ENCODE data around the gene LCN2. TPM values are rescaled to one million over a fixed set of nuclear protein-coding genes. Genes with fewer than 3 reads are reported as not detected.
A peak's percentile ranks its signal among the peaks of the same experiment; 100 is the strongest.
"Not testable (repeated sequence)": the region's sequence is repeated elsewhere in the genome, so short reads cannot be mapped to it uniquely, and the experiment has no call there.

Gene LCN2
- polyA plus RNA-seq, 3 donors = 0.29 to 0.86 (median 0.79) TPM

DNA sequence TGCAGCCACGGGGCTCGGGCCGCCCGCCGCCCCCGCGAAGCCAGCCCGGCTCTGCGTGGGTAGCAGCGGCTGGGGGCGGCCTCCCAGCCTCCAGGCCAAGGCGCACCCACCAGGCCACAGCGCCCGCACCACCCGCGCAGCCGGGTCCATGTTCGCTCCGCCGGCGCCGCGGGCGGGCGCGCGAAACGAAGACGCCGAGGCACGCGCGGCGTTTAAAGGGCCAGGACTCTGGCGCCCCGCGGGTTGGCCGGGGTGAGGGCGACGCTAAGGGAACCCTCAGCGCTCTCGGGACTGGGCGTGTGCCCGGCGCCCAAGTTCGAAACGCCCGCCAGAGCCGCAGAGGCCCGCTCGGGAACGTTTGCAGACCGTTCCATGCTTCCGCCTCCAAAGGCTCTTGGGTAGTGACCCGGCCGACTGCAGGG lies 21.7 kb upstream of the LCN2 start, which contains the start of gene PTGES2:
TSS of gene PTGES2 (minus strand) at position 162 of the 422 bp plus-strand sequence. CDS start at position 150, 12 bp downstream.
- DNase-seq (ENCODE audit: low read depth in 3 of 3, low spot score in 2 of 3) = peak; percentile 50 to 78 (median 75)

GRCh38 chr9:128127990-128128835 lies 21.0 kb upstream of the LCN2 start:
- peak; percentile 87 to 92 (median 89) for DNase-seq (ENCODE audit: low read depth in 3 of 3, low spot score in 2 of 3)

DNA sequence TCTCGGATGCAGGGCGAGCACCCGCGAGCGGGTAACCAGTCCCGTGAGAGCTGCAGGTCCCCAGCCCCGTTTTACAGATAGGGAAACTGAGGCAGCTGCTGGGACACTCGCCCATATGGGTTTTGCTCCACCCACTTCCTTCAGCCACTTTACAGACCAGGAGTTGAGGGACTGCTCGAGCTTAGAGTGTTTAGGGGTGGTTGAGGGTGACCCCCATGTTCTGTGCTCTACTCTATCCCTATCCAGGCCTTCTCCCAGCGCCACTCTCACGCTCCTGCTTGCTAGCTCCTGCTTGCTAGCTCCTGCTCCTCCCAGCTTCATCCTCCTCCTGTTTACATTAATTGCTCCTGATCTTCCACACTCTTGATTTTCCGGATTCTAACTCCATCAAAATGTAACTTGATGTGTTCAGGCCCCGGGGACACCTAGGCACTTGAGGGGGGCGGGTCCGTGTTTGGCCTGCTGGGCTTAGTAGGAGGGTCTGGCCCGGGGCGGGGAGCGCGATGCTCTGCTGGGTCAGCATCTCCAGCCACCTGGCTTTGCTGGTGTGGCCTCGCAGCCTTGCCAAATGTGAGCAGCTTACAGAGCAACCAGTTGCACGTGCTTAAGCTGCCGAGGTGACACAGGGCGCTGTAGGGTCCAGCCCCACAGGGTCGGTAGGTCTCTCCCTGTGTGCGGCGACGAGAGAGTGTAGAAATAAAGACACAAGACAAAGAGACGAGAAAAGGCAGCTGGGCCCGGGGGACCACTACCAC lies 20.2 kb upstream of the LCN2 start:
- DNase-seq (ENCODE audit: low read depth in 3 of 3, low spot score in 2 of 3) = no peak

DNA sequence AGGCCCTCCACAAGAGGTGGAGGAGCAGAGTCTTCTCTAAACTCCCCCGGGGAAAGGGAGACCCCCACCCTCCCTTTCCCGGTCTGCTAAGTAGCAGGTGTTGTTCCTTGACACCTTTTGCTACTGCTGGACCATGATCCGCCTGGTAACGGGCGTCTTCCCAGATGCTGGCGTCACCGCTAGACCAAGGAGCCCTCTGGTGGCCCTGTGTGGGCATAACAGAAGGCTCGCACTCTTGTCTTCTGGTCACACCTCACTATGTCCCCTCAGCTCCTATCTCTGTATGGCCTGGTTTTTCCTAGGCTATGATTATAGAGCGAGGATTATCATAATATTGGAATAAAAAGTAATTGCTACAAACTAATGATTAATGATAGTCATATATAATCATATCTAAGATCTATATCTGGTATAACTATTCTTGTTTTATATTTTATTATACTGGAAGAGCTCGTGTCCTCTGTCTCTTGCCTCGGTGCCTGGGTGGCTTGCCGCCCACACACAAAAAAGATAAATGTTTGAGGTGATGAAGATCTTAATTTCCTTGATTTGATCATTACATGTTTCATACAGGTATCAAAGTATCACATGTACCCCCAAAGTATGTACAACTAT lies 19.2 kb upstream of the LCN2 start:
- not testable (repeated sequence) for DNase-seq (ENCODE audit: low read depth in 3 of 3, low spot score in 2 of 3)

- not testable (repeated sequence) for DNase-seq (ENCODE audit: low read depth in 3 of 3, low spot score in 2 of 3)
These were observed 18.6 kb upstream of the LCN2 start for GRCh38 chr9:128130651-128131050.

DNA sequence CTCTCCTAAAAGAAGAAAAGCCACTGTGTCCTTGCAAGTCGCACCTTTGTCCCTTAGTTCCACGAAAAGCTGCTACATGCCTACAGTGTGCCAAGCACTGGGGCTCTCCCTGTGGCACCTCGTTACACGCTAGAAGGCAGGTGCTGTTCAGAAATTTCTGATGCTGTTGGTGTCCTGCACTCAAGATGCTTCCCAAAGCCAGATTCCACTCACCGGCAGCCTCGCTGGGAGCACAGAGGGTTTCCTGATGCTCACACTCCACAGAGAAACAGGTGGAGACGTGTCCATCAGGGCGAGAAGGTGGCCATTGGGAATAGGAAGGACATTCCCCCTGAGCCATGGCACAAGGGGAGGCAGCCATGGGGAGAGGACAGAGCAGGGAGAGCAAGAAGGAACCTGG lies 17.9 kb upstream of the LCN2 start:
- not testable (repeated sequence) for DNase-seq (ENCODE audit: low read depth in 3 of 3, low spot score in 2 of 3)

DNA sequence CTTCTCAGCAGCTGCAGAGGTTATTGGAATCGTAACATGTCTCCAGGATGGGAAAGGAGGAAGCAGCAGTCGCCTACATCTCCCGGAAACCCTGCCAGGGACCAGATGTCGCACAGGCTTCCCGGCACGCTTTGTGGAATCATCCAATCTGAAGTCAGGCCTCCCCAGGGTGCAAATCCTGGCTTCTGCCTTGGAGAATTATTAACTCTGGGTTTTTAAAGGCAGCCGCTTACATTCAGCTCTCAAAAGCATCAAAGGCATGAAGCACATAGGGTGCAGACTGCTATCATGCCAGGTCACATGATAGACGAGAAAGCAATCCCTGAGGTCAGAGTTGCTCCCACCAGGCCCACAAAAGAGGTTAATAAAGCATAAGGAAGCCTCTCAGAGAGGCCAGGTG lies 17.1 kb upstream of the LCN2 start:
- DNase-seq (ENCODE audit: low read depth in 3 of 3, low spot score in 2 of 3) = not testable (repeated sequence)

GRCh38 chr9:128135561-128135960 lies 13.7 kb upstream of the LCN2 start:
- DNase-seq (ENCODE audit: low read depth in 3 of 3, low spot score in 2 of 3) = not testable (repeated sequence)

DNA sequence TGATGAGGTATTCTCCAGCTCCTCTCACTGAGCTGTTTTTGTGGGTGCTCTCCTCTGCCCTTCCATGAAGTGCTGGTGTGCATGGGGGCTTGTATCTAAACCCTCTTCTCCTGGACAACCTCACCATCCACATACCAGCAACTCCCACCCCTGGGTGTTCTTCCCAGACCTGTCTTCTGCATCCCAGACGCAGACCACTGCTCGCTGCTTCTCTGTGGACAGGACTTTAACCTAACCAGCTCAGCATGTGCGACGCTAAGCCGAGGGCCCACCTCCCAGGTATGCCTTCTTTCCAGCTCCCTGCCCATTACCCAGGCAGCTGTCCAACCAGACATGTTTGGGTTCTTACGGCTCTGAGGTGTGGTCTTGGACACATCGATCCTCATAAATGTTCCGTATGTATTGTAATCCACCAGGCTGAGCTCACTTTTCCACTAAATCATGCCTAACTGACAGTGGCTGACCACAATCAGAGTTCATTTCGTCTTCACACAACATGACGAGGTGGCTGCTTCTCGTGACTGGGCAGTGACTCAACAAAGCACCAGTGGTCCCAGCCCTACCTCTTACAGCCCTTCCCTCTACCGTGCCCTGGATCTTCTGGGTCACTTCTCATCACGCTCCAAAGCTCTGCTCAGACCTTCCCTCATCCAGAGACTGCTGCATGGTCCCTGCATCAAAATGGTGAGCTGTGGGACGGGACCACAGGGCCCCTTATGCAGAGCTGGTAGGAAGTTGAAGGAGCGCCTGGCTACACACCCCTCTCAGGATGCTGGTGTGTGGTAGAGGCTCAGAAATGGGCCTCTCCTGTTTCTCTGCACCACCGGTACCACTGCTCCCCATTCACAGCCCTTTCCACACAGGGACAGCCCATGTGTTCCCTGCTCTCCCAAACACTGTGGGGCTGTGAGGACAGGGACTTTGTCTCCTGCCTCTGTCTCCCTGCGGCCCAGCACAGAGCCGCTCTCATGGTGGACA lies 12.1 kb upstream of the LCN2 start:
- no peak for DNase-seq (ENCODE audit: low read depth in 3 of 3, low spot score in 2 of 3)

DNA sequence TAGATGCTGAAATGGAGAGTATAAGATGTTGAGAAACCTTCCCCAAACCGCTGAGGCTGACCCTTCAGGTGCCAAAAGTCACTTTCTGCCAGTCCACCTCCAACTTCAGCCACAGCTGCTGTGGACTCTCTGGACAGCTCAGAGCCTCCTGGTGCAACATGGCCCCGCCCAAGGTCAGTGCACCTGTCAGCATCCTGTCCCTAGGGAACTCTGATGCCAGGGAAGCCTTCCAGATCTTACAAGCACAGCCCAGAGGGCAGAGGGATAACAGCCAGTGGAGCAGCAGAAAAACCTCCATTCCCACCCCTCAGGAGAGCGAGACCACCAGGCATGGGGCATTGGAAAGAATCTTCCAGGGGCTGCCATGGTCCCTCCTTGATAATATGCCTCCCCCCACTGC lies 11.3 kb upstream of the LCN2 start:
- DNase-seq (ENCODE audit: low read depth in 3 of 3, low spot score in 2 of 3) = no peak

DNA sequence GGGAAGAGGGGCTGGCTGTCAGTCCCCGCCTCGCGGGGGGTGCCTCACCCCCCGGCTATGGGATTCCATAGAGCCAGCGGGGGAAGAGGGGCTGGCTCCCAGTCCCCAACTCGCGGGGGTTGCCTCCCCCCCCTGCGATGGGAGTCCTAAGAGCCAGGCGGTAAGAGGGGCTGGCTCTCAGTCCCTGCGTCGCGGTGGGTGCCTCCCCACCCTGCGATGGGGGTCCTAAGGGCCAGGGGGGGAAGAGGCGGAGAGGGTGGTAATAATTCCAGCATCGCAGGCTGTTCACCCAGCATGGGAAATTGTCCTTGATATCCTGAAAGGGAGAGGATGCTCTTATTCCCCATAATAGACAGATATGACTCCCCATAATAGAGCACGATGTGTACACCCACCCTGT lies 9.6 kb upstream of the LCN2 start:
- DNase-seq (ENCODE audit: low read depth in 3 of 3, low spot score in 2 of 3) = no peak

DNA sequence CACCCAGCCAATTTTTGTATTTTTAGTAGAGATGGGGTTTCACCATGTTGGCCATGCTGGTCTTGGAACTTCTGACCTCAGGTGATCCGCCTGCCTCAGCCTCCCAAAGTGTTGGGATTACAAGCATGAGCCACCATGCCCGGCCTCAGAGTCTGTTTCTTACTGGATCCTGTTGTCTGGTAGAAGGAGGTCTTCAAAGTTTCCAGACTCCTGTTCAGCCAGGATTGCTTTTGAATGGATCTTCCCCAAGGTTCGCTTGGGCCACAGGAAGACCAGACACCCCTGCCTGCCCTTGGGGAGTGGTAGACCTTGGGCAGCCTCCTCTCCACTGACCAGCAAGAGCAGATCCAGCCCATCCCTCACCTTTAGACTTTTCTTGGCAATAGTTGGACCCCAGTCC lies 7.6 kb upstream of the LCN2 start:
- DNase-seq (ENCODE audit: low read depth in 3 of 3, low spot score in 2 of 3) = no peak

- no peak for DNase-seq (ENCODE audit: low read depth in 3 of 3, low spot score in 2 of 3)
These were observed 7.2 kb upstream of the LCN2 start for GRCh38 chr9:128142061-128142460.

- no peak for DNase-seq (ENCODE audit: low read depth in 3 of 3, low spot score in 2 of 3)
These were observed 6.7 kb upstream of the LCN2 start for GRCh38 chr9:128142596-128142995.

- no peak for DNase-seq (ENCODE audit: low read depth in 3 of 3, low spot score in 2 of 3)
These were observed 5.6 kb upstream of the LCN2 start for GRCh38 chr9:128143525-128144238.

DNA sequence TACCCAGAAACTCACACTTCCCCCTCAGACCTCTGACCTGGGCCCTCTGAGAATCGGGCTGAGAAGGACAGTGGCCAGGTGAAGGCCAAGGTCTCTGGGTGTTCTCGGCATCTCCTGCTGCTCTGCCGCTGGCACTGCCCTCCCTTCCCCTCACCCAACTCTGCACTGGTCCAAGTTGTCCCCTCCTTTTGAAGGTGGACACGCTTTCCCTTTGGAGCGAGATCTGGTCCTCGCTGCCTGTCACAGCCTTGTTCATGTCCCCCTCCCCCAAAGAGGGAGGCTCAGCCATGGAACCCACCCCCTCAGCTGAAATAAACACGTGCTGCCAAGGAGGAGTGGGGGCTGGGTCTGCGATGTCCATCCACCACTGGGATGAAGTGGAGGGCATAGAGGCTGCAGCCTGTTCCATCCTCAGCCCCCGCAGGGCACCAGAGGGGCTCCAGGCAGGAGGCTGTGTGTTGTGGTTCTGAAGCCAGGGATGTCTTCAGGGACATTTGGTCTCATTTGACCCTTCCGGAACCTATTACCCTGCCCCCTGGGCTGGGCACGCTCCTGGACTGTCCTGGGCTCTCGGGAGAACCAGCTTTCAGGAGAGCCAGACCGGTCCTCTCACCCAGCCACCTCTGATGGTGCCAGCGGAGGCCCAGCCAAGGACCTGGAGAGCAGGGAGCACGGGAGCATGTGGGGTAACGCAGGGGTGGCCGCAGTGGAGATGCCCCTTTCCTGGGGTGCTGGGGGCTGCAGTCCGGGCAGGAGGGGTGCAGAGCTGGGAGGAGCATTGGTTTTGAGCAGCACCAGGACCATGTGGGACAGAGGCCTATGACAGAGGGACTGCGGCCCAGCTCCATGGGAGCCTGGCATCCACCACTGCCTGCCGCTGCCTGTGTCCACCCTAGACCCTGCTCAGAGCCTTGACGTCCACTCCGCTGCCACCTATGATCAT lies 4.7 kb upstream of the LCN2 start:
- DNase-seq (ENCODE audit: low read depth in 3 of 3, low spot score in 2 of 3) = no peak

GRCh38 chr9:128145536-128145935 lies 3.7 kb upstream of the LCN2 start:
- no peak for DNase-seq (ENCODE audit: low read depth in 3 of 3, low spot score in 2 of 3)

DNA sequence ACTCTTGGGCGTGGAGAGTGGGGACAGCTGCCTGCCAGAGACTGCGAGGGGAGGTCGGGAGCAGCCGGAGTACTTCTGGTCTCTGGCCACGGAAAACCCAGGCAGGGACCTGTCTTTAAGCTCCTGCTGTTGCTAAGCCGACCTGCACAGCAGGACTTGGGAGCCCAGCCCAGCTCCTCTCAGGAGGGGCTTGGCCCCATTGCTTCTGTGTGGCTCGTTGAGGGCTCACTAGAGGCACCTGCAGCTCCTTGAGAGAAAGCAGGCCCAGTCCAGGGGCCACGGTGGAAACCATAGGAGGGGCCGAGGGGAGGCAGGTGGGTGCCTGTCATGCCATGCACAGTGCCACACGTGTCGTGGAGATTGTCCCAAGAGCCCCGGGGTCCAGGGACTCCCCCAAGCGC lies 3.3 kb upstream of the LCN2 start:
- DNase-seq (ENCODE audit: low read depth in 3 of 3, low spot score in 2 of 3) = no peak

All from right renal cortex interstitium (tissue), 3 donors.